Neural cell (in vitro differentiated cells): Measurements from ENCODE around the gene ARHGEF37.

Experiments
- CTCF ChIP-seq: fragments of 450-650 bp; IDR thresholded peaks from 2 replicates; pipeline ENCODE4 v1.5.1; 2014; ENCODE audit warnings: antibody characterized with exemption, mild to moderate bottlenecking, moderate library complexity; ENCODE audit not compliant: poor library complexity, severe bottlenecking
- EP300 ChIP-seq: fragments of 450-650 bp; conservative IDR thresholded peaks from 2 replicates; pipeline ENCODE4 v1.6.1; 2014; ENCODE audit warnings: antibody characterized with exemption, mild to moderate bottlenecking, moderate library complexity; ENCODE audit not compliant: poor library complexity, severe bottlenecking
- EZH2 ChIP-seq: fragments of 200-600, 300-800 bp; shearing (Covaris generic), sonication (generic); IDR thresholded peaks from 2 replicates; pipeline ENCODE4 v1.6.1; 2014; ENCODE audit warnings: antibody characterized with exemption, low read length, borderline replicate concordance, mild to moderate bottlenecking; ENCODE audit not compliant: insufficient read depth, poor library complexity, severe bottlenecking
- MXI1 ChIP-seq: fragments of 450-650 bp; conservative IDR thresholded peaks from 2 replicates; pipeline ENCODE4 v1.6.1; 2014; ENCODE audit warnings: antibody characterized with exemption, mild to moderate bottlenecking; ENCODE audit not compliant: poor library complexity, severe bottlenecking
- POLR2AphosphoS5 ChIP-seq: IDR thresholded peaks from 2 replicates; pipeline ENCODE4 v1.6.1; 2012
- RAD21 ChIP-seq: fragments of 450-650 bp; conservative IDR thresholded peaks from 2 replicates; pipeline ENCODE4 v1.6.1; 2014; ENCODE audit warnings: antibody characterized with exemption, mild to moderate bottlenecking, moderate library complexity
- REST ChIP-seq: IDR thresholded peaks from 2 replicates; pipeline ENCODE4 v1.6.1; 2012; ENCODE audit warnings: borderline replicate concordance
- SMC3 ChIP-seq: fragments of 450-650 bp; conservative IDR thresholded peaks from 2 replicates; pipeline ENCODE4 v1.6.1; 2014; ENCODE audit warnings: antibody characterized with exemption, mild to moderate bottlenecking, moderate library complexity; ENCODE audit not compliant: poor library complexity
- TAF1 ChIP-seq: IDR thresholded peaks from 2 replicates; pipeline ENCODE4 v1.6.1; 2012; ENCODE audit warnings: low read depth

GRCh38 chr5:149635394-149635793 is 54.1 kb downstream of the ARHGEF37 start:
- TF ChIP-seq EZH2 = no peak
- no peak for TF ChIP-seq RAD21
- no peak for TF ChIP-seq CTCF
- TF ChIP-seq POLR2AphosphoS5 = no peak
- TF ChIP-seq REST = no peak
- no peak for TF ChIP-seq TAF1
- TF ChIP-seq EP300 = no peak
- TF ChIP-seq SMC3 = no peak
- TF ChIP-seq MXI1 = no peak
